Suprapubic skin (tissue), 3 donors: Measurements from ENCODE around the gene BLOC1S4.

Experiments
- POLR2A ChIP-seq, 2 donors: fragments of 450-650 bp; IDR thresholded peaks; one replicate each; pipeline ENCODE4 v1.6.1; 2017; ENCODE audit warnings: antibody characterized with exemption in 2 of 2, mild to moderate bottlenecking in 2 of 2, moderate library complexity in 2 of 2
- TF ChIP-seq, protein P1 (sequence below), 2 donors: fragments of 200-600 bp in 1 of 2; fragments of 450-650 bp in 1 of 2; sonication (generic) in 1 of 2; IDR thresholded peaks; one replicate each; pipeline ENCODE4 v1.5.1; 2016 to 2019; ENCODE audit warnings: antibody characterized with exemption in 2 of 2, mild to moderate bottlenecking in 1 of 2, moderate library complexity in 1 of 2

GRCh38 chr4:6753891-6754290 lies 37.9 kb downstream of the BLOC1S4 start:
- TF ChIP-seq, protein P1, sequence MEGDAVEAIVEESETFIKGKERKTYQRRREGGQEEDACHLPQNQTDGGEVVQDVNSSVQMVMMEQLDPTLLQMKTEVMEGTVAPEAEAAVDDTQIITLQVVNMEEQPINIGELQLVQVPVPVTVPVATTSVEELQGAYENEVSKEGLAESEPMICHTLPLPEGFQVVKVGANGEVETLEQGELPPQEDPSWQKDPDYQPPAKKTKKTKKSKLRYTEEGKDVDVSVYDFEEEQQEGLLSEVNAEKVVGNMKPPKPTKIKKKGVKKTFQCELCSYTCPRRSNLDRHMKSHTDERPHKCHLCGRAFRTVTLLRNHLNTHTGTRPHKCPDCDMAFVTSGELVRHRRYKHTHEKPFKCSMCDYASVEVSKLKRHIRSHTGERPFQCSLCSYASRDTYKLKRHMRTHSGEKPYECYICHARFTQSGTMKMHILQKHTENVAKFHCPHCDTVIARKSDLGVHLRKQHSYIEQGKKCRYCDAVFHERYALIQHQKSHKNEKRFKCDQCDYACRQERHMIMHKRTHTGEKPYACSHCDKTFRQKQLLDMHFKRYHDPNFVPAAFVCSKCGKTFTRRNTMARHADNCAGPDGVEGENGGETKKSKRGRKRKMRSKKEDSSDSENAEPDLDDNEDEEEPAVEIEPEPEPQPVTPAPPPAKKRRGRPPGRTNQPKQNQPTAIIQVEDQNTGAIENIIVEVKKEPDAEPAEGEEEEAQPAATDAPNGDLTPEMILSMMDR (IDR thresholded peaks at IDR 0.05), result no peak
- TF ChIP-seq POLR2A (IDR thresholded peaks at IDR 0.05), result no peak
